Measurements from ENCODE around the gene GALNT17.

DNA sequence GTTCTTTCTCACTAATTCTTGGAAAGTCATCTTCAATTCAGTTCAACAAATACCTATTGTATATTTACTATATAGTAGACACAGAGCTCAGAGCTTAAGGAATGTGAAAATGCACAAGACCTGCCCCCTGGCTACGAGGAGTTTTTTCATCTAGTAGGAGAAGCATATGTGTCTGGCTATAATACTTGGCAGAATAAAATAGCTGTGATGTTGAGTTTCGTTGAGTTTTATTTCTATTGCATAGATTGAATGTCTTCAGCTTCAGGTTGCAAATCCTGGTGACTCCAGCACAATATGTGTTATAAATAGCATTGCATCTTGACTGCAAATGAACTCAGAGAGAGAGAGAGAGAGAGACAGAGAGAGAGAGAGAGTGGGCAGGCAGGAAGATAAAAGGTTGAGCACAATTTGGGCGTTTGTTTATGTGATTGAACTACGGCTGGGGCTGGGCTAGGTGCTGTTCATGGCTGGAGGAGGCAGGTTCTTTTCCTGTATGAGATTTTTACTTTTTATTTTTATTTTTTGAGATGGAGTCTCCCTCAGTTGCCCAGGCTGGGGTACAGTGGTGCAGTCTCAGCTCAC is 229.6 kb downstream of the GALNT17 start:
- no peak for TF ChIP-seq POLR2A (IDR thresholded peaks at IDR 0.05; ENCODE audit: low read depth, low read length)
- TF ChIP-seq POLR2AphosphoS5 (IDR thresholded peaks at IDR 0.05; ENCODE audit: low read depth, low read length): no peak
- no peak for TF ChIP-seq TAF1 (IDR thresholded peaks at IDR 0.05; ENCODE audit: borderline replicate concordance, low read depth, low read length)

Measured in GM12892 (cell line).